DMS79 treated with DMSO at 0.1 percent for 48 hours (cell line): ENCODE data around the gene MOK.
"Not testable (repeated sequence)": the region's sequence is repeated elsewhere in the genome, so short reads cannot be mapped to it uniquely, and the experiment has no call there.

Experiments
- DNase-seq: peaks from one replicate; lab custom pipeline; 2025; lab: John Stamatoyannopoulos, UW

Gene MOK

DNA sequence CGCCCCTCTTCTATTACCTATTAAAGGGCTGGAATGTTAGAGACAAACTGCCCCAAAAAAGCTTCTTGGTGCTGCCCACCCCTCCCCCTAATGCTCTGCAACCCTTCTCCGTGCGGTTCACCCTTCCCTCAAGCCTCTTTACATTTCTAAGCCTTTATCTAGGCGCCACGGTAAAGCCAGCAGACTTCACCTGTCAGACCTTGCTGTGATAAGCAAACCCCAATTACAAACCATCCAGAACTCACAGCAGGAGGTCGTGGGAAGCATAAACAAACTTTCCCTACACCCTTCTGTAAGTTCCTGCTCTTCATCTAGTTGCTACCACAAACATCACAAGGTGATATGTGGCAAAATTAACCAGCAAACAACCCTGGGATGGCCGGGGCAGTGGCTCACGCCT is 56.8 kb downstream of the MOK start:
- no peak for DNase-seq

DNA sequence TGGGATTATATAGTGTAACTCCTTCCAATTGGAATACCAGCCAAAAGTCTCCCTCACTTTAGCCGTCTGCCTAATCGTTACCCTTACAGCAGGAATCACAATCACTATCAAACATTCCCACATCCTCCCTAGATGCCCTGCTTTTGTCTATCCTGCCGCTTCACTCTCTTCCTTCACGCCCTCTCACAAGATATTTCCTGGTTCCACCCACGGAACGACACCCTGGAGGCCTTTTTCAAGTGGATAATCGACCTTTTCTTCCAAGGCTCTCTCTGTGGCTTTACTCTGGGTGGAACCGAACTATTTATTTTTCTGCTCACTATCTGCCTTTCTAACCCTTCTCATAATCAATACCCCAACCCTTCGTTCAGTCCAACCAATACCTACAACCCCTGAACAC is 58.9 kb downstream of the MOK start:
- DNase-seq = no peak

DNA sequence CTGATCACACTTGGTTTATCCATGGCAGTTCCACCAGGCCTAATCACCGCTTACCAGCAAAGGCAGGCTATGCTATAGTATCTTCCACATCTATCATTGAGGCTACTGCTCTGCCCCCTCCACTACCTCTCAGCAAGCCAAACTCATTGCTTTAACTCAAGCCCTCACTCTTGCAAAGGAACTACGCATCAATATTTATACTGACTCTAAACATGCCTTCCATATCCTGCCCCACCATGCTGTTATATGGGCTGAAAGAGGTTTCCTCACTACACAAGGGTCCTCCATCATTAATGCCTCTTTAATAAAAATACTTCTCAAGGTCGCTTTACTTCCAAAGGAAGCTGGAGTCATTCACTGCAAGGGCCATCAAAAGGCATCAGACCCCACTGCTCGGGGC is 61.2 kb downstream of the MOK start:
- not testable (repeated sequence) for DNase-seq

DNA sequence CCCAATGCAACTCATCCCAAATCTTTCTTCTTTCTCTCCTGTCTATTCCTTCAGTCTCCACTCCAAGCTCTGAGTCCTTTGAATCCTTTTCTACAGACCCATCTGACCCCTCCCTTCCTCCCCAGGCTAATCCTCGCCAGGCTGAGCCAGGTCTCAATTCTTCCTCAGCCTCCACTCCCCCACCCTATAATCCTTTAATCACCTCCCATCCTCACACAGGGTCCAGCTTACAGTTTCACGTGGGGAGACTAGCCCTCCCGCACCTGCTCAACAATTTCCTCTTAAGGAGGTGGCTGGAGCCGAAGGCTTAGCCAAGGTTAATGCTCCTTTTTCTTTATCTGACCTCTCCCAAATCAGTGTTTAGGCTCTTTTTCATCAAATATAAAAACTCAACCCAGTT is 63.8 kb downstream of the MOK start:
- DNase-seq = no peak

DNA sequence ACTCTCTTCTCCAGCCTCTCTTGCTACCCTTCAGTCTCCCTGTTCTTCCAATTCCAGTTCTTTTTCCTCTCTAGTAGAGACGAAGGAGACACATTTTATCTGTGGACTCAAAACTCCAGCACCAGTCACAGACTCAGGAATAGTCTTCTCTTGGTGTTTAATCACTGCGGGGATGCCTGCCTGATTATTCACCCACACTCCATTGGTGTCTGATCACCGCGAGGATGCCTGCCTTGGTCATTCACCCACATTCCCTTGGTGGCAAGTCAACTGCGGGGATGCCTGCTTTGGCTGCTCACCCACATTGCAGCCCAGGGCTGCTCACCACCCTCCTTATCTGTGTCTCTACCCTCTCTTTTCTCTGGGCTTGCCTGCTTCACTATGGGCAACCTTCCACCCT is 64.5 kb downstream of the MOK start:
- not testable (repeated sequence) for DNase-seq

DNA sequence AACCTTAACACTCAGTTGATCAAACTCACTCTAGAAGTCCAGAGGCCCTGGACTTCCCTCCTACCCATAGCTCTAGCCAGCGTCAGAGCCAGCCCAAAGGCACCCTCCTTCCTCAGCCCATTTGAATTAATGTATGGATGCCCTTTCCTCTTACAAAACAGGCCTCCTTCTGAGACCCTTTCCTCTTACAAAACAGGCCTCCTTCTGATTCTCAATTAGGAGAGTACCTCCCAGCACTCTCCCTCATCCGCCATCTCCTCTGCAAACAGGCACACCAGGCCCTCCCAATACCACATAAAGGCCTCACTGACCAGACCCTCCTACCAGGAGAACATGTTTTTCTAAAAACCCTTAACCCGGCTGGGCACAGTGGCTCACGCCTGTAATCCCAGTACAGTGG is 65.7 kb downstream of the MOK start:
- no peak for DNase-seq

DNA sequence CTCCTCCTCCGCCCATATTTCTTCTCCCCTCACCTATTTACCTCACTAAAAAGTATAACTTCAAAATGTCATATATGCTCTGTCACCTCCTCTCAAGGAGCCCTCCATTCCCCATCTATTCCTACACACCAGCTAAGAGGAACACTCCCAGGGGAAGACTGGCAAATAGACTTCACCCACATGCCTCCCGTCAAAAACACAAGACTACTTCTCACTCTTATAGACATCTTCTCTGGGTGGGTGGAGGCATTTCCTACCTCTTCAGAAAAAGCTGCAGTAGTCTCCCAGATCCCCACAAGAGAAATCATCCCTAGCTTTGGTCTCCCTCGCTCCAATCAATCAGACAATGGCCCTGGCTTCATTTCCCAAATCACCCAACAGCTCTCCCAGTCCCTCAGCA is 66.2 kb downstream of the MOK start:
- no peak for DNase-seq

DNA sequence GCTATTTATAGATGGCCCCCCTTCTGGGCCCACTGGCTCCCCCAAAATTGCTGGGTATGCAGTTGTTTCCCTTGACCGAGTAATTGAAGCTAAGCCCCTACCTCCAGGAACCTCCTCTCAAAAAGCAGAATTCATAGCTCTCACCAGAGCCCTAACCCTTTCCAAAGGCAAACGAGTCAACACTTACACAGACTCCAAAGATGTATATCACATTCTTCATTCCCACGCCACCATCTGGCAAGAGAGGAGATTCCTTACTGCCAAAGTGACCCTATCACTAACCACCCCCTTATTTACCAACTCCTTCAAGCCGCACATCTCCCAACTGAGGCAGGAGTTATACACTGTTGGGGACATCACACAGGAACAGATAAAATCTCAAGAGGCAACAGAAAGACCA is 66.8 kb downstream of the MOK start:
- DNase-seq = no peak

DNA sequence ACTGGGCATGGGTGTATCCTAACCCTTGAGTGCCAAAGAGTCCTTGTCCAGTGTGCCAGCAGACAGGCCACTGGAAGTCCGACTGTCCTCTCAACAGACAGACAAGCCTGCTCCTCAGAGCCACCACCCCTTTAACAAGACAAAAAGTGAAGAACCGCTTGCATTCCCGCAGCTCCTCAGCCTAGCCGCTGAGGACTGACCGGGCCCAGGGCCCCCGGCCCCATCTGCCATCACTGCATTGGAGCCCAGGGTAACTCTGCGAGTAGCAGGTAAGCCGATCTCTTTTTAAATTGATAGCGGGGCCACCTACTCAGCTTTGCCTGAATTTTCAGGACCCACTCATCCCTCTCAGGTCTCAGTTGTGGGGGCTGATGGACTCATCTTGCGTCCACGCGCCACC is 68.9 kb downstream of the MOK start:
- DNase-seq = no peak

DNA sequence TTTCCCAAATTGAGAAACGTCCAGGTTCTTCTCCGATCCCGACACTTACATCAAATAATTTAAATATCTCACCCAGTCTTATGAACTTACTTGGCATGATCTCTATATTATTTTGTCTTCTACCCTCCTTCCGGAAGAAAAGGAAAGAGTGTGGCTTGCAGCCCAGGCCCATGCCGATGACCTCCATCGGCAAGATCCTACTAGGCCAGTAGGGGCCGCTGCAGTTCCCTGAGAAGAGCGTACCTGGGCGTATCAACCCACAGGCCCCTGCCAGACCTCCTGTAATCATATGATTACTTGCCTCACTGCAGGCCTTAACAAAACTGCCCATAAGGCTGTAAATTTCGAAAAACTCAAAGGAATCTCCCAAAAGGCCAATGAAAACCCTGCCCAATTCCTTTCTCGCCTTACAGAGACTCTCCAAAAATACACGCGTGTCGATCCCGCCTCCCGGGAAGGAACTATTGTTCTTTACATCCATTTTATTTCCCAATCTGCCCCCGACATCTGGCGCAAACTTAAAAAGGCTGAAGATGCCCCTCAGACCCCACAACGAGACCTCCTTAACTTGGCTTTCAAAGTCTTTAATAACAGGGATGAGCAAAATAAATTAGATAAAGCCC is 69.6 kb downstream of the MOK start:
- no peak for DNase-seq

DNA sequence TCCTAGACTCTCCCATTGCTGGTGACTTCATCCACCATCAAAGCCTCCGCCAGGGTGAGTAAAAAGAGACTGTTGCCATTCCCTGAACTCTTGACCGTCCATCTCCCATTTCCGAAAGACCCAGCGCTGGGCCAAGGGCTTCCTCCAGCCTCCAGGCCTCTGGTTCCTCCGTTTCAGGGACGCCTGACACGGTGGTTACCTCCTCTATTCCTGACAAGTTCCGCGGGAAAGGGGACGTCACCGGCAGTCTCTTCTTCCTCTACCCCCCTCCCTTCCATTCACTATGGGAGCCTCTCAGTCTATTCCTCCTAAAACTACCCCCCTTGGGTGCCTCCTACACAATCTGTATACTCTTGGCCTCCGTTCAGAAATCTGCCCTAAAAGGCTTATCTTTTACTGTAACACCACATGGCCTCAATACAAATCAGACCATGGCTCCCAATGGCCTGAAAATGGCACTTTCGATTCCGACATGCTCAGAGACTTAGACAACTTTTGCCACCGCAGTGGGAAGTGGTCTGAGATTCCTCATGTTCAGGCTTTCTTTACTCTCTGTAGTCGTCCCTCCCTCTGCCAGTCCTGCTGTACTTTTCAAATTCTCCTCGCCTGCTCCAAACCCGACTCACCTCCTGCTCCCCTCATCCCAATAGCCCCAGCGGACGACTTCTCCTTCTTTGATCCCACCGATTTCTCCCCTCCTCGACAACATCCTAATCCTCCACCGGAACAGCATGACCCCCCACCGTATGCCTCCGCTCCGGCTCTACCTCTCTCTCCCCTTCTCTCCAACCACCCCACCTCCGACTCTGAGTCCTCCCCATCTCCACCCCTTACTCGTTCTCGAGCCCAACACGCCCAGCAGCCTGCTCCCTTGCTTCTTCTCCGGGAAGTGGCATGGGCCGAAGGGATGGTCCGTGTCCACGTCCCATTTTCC is 70.4 kb downstream of the MOK start:
- no peak for DNase-seq

DNA sequence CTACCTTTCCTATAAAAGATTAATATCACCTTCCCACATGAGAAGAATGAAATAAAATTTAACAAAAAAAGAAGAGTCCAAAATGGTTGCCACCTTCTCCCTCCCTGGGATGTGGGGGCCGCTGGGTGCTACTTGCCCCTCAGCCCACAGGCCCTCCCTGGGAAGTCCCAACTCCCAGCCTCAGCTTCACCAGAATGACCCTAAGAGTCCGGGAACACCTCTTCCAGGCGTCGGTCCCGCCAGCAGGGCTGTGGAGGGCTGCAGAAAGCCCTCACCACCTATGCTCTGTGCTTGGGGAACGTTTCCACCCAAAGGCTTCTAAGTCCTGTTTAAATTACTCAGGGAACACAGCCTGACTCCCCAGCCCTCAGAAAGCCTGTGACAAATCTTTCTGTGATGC is 71.9 kb downstream of the MOK start:
- no peak for DNase-seq

DNA sequence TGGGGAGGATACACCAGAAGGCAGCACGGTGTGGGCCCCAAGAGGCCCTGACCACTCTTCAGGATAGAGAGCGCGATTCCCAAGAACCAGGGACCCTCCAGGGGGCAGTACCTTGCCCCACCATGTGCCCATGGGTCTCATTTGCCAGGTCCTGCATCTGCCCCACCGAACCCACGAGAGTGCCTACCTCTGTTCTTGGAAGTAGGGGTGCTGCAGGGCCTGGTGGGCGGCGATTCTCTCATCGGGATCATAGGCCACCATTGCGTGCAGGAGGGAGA is 72.7 kb downstream of the MOK start:
- DNase-seq = no peak

DNA sequence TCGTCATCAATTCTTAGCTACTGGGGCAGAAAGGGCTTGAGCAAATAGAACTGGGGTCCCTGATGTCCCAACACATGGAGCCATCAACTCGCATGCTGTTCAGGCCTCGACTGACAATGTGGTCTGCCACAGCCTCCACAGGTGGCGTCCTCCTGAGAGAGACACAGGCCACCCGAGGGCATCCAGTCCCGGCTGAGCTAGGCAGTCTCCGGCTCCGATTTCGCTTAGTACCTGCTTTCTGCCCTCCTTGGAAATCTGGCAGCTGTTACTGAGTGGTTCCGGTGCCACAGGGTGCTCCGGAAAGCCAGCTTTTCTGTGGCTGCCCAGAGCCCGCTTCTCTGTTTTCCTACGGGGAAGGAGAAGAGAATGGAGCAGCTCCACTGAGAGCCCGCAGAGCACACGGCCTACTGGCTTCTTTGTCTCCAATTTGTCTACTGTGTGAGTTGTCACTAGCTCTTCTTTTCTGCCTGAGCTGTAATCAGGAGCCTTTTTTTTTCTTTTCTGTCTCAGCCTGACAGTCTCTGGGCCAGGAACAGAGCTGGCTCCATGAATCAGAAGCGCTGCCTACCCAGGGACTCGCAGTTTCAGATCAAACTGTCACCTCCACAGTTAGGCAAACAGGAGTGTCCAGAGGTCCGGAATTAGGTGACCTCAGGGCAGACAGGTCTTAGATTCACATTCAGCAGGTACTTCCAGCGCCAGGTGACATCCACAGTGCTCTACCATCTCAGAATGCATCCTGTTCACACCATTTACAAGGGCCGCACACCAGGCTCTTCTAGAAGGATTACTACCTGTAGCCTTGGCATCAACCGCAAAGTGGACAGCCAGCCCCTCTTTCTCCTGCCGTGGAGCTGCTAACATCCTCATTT is 73.3 kb downstream of the MOK start:
- peak; percentile 54 for DNase-seq

DNA sequence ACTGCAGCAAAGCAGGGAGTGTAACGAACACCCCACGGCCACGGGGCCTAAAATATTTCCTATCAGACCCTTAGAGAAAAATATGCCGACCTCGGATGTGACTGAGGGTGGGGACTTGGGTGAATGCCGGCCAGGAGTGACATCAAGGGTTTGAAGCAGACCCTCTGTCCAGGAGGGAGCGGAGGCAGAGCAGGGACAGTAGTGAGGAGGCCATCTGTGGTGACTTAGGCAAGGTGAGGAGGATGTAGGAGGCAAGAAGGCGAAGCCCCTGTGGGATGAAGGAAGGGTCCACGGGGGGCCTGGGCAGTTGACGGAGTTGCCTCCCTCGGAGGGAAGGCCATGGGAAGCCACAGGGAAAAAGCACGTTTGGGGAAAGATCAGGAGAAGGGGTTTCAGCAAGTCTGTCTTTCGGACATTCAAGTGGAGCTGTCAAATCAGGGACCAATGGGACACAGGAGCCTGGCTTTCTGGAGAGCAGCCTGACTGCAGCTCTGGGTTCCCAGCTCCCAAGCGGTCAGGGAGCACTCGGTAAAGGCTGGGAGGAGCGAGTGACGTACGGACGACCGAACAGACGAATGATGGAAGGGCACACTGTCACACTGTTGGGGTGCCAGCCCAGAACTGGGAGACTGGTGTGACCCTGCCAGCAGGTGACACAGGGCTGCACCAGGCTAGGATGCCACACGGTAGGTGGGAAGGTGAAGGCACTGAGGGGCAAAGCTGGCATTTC is 74.3 kb downstream of the MOK start:
- DNase-seq = no peak

DNA sequence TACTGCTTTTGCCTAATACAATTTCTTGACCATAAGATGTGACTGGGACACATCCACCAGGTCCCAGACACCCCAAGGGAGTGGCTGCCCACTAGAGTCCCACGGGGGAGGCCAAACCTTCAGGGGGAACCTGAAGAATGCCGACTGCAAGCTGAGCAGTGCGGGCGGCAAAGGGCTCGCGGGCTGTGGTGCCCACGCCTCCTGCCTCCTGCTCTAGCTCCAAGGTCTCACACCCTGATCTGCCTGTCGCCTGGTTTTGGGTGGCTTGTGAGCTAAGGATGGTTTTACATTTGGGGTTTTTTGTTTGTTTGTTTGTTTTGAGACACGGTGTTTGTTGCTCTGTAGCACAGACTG is 75.2 kb downstream of the MOK start:
- DNase-seq = no peak

DNA sequence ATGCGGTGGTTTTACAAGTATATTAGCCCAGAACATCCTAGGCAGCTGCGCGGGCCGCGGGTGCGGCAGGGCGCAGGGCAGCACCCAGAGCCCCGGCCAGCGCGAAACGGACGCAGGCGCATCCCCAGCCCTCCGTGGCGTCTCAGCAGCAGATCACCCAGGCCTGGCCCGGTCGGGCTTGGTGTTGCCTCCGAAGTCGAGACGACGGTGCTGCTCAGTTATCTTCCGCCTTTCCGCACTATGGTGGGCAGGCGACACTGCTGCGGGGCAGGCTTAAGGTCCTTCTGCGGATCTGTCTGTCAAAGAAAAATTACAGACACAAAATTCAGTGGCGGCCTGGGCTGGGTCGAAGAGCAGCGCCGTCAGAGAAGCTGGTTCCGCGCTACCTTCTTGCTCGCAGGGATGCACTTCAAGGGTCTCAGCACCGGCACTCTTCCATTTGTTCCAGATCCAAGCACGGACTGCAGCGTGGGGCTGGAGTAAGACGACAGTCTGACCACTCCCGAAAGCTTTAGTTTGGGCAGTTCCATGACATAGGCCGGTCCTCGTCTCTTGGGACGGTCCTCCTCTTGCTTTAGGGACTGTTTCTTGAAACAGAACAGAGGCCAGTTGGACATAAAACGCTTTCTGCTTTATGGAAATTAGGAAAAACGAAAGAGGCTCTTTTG is 75.8 kb downstream of the MOK start:
- DNase-seq = no peak

DNA sequence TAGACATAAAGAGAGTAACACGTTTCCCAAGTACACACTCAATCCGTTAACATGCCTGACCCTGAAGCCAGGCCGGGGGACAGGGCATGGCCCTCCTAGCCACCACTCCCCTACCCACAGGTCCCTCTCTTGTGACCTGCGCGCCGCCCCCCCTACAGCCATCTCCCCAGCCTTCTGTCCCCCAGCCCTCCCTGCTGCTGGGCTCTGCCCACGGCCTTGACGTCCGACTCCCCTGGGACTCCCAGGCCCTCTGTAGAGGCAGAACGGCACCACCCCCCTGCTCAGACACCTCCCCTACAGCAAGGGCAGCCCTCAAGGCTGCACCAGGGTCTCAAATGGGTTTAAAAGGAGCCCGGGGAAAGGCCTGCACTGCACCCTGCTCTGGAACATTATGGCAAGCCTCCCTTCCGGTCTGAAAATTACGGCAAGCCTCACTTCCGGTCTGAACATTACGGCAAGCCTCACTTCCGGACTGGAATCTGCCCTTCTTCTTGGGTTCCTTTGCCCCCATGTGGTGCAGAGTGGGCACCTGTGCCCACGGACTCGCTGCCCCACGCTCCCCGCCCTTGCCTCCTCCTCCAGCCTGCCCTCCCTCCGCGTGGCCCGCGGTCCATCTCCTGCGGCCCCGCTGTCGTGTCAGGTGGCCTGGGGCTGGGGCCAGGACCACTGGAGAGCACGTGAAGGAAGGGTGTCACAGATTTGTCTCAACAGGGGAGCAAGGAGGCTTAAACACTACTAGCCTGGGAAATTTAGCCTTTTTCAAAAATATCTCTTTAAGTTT is 77.6 kb downstream of the MOK start:
- no peak for DNase-seq

DNA sequence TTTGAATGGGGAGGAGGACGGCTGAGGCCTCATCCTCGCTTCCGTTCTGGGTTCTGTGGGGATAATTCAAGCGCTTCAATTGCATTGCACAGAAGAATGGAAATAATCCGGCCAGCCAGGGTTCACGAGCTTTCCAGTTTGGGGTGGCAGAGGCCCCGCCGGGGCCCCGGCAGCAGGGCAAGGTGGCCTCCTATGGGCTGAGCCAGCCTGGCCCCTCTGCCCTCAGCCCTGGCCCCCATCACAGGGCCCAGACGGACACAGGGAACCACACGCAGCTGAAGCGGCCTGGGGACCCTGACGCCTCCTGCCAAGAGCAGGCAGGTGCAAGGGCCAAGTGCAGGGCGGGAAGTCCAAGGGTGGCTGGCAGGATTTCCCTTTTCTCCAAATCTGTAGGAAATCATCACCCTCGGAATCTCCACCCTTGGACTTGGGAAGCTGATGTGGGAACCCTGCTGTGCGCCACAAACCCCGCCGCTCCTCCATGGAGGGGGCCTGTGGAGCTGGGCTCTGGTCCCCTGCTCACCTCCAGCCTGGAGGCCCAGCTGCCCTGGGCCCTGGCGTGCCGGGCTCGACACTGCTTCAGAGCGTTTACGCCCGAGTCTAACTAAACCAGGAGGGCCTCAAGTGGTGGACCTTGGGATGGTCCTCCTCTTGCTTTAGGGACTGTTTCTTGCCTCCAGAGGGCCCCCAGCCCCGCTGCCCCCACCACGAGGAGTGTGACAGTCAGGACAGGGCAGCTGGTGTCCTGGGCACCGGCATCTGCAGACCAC is 78.4 kb downstream of the MOK start:
- DNase-seq = no peak

DNA sequence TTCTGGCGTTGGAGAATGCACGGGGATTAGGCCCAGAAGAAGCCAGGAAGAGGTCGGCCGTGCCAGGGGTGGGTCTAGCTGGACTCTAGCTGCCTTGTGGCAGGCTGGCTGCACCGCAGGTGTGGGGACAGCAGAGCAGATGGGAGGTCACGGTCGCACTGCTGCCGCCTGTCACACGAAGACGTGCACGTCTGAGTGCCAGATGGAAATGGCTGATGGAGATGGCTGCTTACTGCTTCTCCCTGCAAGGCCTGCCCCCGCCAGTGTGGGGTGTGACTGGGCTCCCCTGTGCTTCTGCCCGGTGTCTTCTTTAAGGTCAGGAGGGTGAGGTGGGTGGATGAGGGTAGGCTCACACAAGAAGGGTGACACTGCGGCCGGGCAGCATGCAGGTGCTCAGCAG is 79.0 kb downstream of the MOK start:
- no peak for DNase-seq
